Activated CD4-positive, alpha-beta T cell treated with anti-CD3 and anti-CD28 coated beads for 36 hours (primary cell): ENCODE results near the gene ZC3HAV1L. TPM values are rescaled to one million over a fixed set of nuclear protein-coding genes. Genes with fewer than 3 reads are reported as not detected.
"Not testable (repeated sequence)": the region's sequence is repeated elsewhere in the genome, so short reads cannot be mapped to it uniquely, and the experiment has no call there.

Experiments used
- ATAC-seq: fragments of 200-7000 bp; cut with Tn5 transposase; one replicate; pipeline ENCODE4 v1.10.0; 2021; ENCODE audit warnings: mild to moderate bottlenecking, moderate library complexity
- CTCF ChIA-PET: fragments of 350-600 bp; sonication (Branson Sonifier 250); formaldehyde crosslinking; loops from one replicate; lab custom pipeline; 2021; ENCODE audit warnings: antibody characterized with exemption; lab: Charles Lee
- POLR2A ChIA-PET: fragments of 350-600 bp; sonication (Branson Sonifier 250); formaldehyde crosslinking; loops from one replicate; lab custom pipeline; 2021; ENCODE audit warnings: antibody characterized with exemption, inconsistent platforms; lab: Charles Lee
- DNase-seq: peaks from one replicate; pipeline ENCODE4 v3.0.0-alpha.2; 2020
- H3K27ac Mint-ChIP-seq: one replicate; pipeline ENCODE4 v1.8.0; 2021; ENCODE audit warnings: mixed read lengths
- H3K27me3 Mint-ChIP-seq: one replicate; pipeline ENCODE4 v1.8.0; 2021; ENCODE audit warnings: mixed read lengths
- H3K36me3 Mint-ChIP-seq: one replicate; pipeline ENCODE4 v1.8.0; 2021; ENCODE audit warnings: low read depth, mixed read lengths
- H3K4me1 Mint-ChIP-seq: one replicate; pipeline ENCODE4 v1.8.0; 2021; ENCODE audit warnings: mixed read lengths
- H3K4me3 Mint-ChIP-seq: one replicate; pipeline ENCODE4 v1.8.0; 2021; ENCODE audit warnings: mild to moderate bottlenecking, moderate library complexity, mixed read lengths
- H3K9me3 Mint-ChIP-seq: one replicate; pipeline ENCODE4 v1.8.0; 2021; ENCODE audit warnings: low read depth, mixed read lengths
- intact Hi-C, 2 experiments: fragments of 100-400 bp; cut with DNase I in 1 of 2; cut with micrococcal nuclease in 1 of 2; formaldehyde crosslinking; loops; one replicate each; pipeline versions ENCODE4 v1.14.2 to v1.15.1; 2022 to 2024; cut with DNase I, micrococcal nuclease
- total RNA-seq, 2 experiments: library from RNA; stranded (reverse); gene quantifications; one replicate each; pipeline ENCODE4 v1.2.3, GENCODE V29; 2021

Gene ZC3HAV1L
- total RNA-seq, 2 experiments from 2014 or later: 19.8 to 23.2 TPM

GRCh38 chr7:138981332-138982203 lies 54.3 kb downstream of the ZC3HAV1L start, which contains the start of gene KIAA1549:
Gene KIAA1549 (minus strand): TSS chr7:138981389. CDS start chr7:138981269, 120 bp downstream.
- intact Hi-C loops: loop anchor here (1.0 to 5.0 kb wide), 4 partner anchors 78 to 229 kb away; no protein-coding TSS in a partner anchor
- Mint-ChIP-seq H3K4me1 (peaks cover 13% of the 10 kb centered on the region), H3K27ac (peak within 1 kb of the TSS; percentile 12), H3K27me3 (peaks cover 40% of the 10 kb centered on the region), H3K9me3 (no peaks in the 10 kb centered on the region), H3K36me3 (no peaks in the 10 kb centered on the region), H3K4me3 (peak within 1 kb of the TSS; percentile 75)
- CTCF ChIA-PET: interaction anchor here (0.6 to 4.6 kb wide), 5 partner anchors 35 to 95 kb away, joined by 3 to 28 read pairs (median 3); no protein-coding TSS in a partner anchor
- ATAC-seq (peak; percentile 89), DNase-seq (peak; percentile 71)
- POLR2A ChIA-PET: no interaction called here

GRCh38 chr7:138980563-138981291 lies 55.1 kb downstream of the ZC3HAV1L start:
- Mint-ChIP-seq H3K27me3 (peaks cover 40% of the 10 kb centered on the region), H3K4me1 (peaks cover 13% of the 10 kb centered on the region), H3K9me3 (no peaks in the 10 kb centered on the region), H3K36me3 (no peaks in the 10 kb centered on the region), H3K27ac (no peak overlapping the region), H3K4me3 (peak overlapping the region; percentile 75)
- ChIA-PET CTCF (interaction anchor here (0.7 to 4.6 kb wide), 5 partner anchors 9 to 94 kb away, joined by 3 to 28 read pairs (median 4); no protein-coding TSS in a partner anchor), POLR2A (interaction anchor here (0.9 kb wide), 1 partner anchor 94 kb away, joined by 3 read pairs; no protein-coding TSS in a partner anchor)
- ATAC-seq (peak; percentile 23), DNase-seq (peak; percentile 19)
- intact Hi-C loops: loop anchor here (1.0 to 5.0 kb wide), 4 partner anchors 77 to 228 kb away; no protein-coding TSS in a partner anchor

- Mint-ChIP-seq H3K27me3 (peaks cover 43% of the 10 kb centered on the region), H3K27ac (no peak overlapping the region), H3K9me3 (no peaks in the 10 kb centered on the region), H3K4me3 (peak overlapping the region; percentile 75), H3K36me3 (no peaks in the 10 kb centered on the region), H3K4me1 (peaks cover 13% of the 10 kb centered on the region)
- ChIA-PET CTCF (interaction anchor here (0.7 to 4.6 kb wide), 6 partner anchors 10 to 94 kb away, joined by 3 to 28 read pairs (median 4); no protein-coding TSS in a partner anchor), POLR2A (interaction anchor here (0.6 to 0.9 kb wide), 2 partner anchors 25 to 94 kb away, joined by 3 read pairs; no protein-coding TSS in a partner anchor)
- intact Hi-C loops: loop anchor here (2.0 to 5.0 kb wide), 2 partner anchors 93 to 227 kb away; no protein-coding TSS in a partner anchor
- ATAC-seq: no peak
- DNase-seq: no peak
Measured at GRCh38 chr7:138979988-138980562, 55.8 kb downstream of the ZC3HAV1L start.

- intact Hi-C loops: no loop called here
- DNase-seq (no peak), ATAC-seq (peak; percentile 34)
- Mint-ChIP-seq H3K27me3 (peaks cover 45% of the 10 kb centered on the region), H3K4me1 (peaks cover 13% of the 10 kb centered on the region), H3K36me3 (no peaks in the 10 kb centered on the region), H3K9me3 (no peaks in the 10 kb centered on the region), H3K4me3 (no peak overlapping the region), H3K27ac (no peak overlapping the region)
- POLR2A ChIA-PET: interaction anchor here (0.6 kb wide), 1 partner anchor 26 kb away, joined by 3 read pairs; no protein-coding TSS in a partner anchor
- CTCF ChIA-PET: interaction anchor here (1.2 to 4.6 kb wide), 3 partner anchors 9 to 93 kb away, joined by 3 to 28 read pairs (median 4); no protein-coding TSS in a partner anchor
Measured at GRCh38 chr7:138979226-138979979, 56.4 kb downstream of the ZC3HAV1L start.

- Mint-ChIP-seq H3K27me3 (peaks cover 45% of the 10 kb centered on the region), H3K4me3 (no peak overlapping the region), H3K36me3 (no peaks in the 10 kb centered on the region), H3K4me1 (peaks cover 13% of the 10 kb centered on the region), H3K9me3 (no peaks in the 10 kb centered on the region), H3K27ac (no peak overlapping the region)
- POLR2A ChIA-PET: no interaction called here
- no peak for DNase-seq
- intact Hi-C loops: no loop called here
- ATAC-seq: no peak
- CTCF ChIA-PET: interaction anchor here (1.2 to 4.6 kb wide), 3 partner anchors 8 to 92 kb away, joined by 3 to 28 read pairs (median 4); no protein-coding TSS in a partner anchor
Measured at GRCh38 chr7:138978541-138979184, 57.2 kb downstream of the ZC3HAV1L start.

GRCh38 chr7:138976161-138976560 lies 59.7 kb downstream of the ZC3HAV1L start:
- H3K9me3 Mint-ChIP-seq, ATAC-seq, H3K27ac Mint-ChIP-seq, H3K36me3 Mint-ChIP-seq, H3K4me3 Mint-ChIP-seq, POLR2A ChIA-PET, DNase-seq, H3K4me1 Mint-ChIP-seq, intact Hi-C loops: not testable (repeated sequence)
- CTCF ChIA-PET: interaction anchor here (1.6 kb wide), 1 partner anchor 10 kb away, joined by 5 read pairs; no protein-coding TSS in a partner anchor
- peaks cover 42% of the 10 kb centered on the region for H3K27me3 Mint-ChIP-seq

Other genes starting within 250 kb of the ZC3HAV1L start
- not detected for gene TMEM213, start 238.0 kb downstream of the ZC3HAV1L start, total RNA-seq
- under 1 TPM; 0.19 to 0.32 TPM for gene ATP6V0A4, start 237.8 kb downstream of the ZC3HAV1L start, total RNA-seq
- under 1 TPM; 0.46 to 0.53 TPM for gene KIAA1549, start 54.7 kb downstream of the ZC3HAV1L start, total RNA-seq
- gene ZC3HAV1, start 73.7 kb upstream of the ZC3HAV1L start, total RNA-seq: 100 to 1,000 TPM; 110 to 120 TPM
- 10 to 100 TPM in 1 of 2 experiments, 1 to 10 TPM in 1; 8.3 to 11.8 TPM for gene UBN2, start 195.2 kb upstream of the ZC3HAV1L start, total RNA-seq